ENCODE measurements around the gene TRIM39.
"Not testable (repeated sequence)": the region's sequence is repeated elsewhere in the genome, so short reads cannot be mapped to it uniquely, and the experiment has no call there.

TRIM39 gene

GRCh38 chr6:30326526-30327231, at the start of gene TRIM39:
Gene TRIM39, plus strand, starts transcription at chr6:30326927. Its CDS starts 2,391 bp downstream, at chr6:30329318.
- DNase-seq: peak; percentile 99

- not testable (repeated sequence) for DNase-seq
These were observed 45.7 kb upstream of the TRIM39 start for GRCh38 chr6:30280988-30281387.

- no peak for DNase-seq
These were observed 44.2 kb upstream of the TRIM39 start for GRCh38 chr6:30282522-30282921.

GRCh38 chr6:30283761-30284160, 43.0 kb upstream of the TRIM39 start:
- DNase-seq: no peak

DNA sequence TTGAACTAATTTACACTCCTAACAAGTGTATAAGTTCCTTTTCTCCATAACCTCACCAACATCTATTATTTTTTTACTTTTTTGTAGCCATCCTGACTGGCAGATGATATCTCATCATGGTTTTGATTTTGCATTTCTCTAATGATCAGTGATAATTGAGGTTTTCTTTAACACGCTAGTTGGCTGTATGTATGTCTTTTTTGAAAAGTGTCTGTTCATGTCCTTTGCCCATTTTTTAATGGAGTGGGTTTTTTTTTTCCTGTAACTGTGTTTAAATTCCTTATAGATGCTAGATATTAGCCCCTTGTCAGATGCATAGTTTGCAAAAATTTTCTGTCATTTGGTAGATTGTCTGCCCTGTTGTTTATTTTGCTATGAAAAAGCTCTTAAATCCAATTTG, 39.6 kb upstream of the TRIM39 start:
- no peak for DNase-seq

DNA sequence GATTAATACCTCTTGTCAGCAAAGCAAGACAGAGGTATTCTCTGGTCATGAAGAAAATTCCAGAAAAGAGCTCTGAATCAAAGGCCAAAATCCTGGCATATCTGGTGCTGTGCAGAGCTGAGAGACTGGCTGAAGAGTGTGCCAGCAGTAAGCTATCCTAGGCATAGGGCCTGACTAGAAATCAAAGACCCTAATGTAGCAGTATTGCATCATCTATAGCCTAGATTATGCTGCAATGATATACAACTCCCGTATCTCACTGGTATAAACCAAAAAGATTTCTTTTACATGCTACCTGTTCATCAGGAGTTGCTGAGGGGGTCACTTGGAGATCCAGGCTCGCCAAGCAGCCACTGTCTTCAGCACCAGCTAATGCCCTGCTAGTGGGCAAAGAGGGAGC, 30.9 kb upstream of the TRIM39 start:
- DNase-seq: no peak

DNA sequence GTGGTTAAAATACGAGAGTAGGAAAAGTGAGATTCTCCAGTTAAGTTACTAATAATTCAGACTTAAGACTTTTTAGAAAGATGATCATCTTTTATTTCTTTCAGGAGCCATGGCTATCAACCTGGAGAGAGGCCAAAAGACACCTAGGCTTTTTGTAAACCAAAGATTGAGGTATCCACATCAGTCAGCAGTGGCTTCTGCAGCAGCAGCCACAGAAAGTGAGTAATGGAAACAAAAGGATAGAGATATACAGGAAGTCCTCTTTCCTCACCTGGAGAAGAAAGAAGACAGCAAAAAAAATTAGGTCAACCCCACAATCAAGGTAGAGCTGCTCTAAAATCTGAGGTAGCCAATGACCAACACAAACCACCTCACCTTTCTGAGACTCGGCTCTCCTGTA, 22.7 kb upstream of the TRIM39 start:
- no peak for DNase-seq

DNA sequence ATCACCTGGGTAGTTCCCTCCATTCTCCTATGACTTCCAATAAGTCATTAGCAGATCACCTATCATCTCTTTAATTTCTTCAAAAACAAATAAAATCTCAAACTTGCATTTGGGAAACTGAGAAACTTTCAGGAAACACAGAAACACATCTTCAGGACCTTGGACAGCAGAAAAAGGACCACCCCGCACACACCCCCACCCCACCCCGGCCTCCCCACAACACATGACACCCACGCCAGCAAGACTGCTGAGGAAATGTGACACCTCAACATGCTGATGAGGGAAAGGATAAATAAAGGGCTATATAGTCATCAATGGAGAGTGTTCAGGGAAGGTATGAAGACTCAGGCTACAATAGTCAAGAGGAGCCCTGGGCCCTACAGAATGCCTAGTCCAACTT, 15.6 kb upstream of the TRIM39 start:
- no peak for DNase-seq

DNA sequence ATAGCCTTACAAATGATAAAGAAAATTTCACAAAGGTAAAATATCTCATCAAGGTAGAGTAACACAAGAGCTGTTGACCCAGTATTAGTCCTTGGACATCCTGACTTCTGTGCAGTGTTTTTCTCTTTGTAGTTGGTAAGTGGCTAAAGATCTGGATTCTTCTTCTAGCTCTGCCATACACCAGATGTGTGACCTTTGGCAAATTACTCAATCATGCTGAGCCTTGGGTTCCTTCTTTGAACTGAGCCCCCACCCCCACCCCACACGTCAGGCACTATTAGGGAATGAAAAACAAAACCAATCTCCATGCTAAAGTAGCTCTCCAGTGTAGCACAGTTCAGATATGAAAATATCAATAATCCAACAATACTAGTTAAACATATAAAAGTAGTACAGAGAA, 15.1 kb upstream of the TRIM39 start:
- DNase-seq: no peak

DNA sequence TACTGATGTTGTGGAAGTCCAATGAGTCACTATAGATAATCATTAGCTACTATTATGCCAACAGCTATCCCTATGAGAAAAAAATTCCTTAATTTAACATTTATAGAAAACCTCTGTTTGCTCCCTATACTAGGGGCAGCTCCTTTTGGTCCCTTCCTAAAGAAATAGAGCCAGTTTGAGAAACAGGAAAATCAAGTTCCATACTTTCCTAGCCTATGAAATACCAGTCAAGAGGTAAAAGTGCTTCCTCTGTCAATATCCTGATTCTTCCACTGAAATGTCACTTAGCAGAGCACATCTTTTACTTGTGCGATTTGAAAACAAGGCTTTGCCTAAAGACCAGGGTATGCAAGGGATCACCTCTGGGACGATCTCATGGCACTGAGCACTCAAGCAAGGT, 14.5 kb upstream of the TRIM39 start:
- DNase-seq: no peak

DNA sequence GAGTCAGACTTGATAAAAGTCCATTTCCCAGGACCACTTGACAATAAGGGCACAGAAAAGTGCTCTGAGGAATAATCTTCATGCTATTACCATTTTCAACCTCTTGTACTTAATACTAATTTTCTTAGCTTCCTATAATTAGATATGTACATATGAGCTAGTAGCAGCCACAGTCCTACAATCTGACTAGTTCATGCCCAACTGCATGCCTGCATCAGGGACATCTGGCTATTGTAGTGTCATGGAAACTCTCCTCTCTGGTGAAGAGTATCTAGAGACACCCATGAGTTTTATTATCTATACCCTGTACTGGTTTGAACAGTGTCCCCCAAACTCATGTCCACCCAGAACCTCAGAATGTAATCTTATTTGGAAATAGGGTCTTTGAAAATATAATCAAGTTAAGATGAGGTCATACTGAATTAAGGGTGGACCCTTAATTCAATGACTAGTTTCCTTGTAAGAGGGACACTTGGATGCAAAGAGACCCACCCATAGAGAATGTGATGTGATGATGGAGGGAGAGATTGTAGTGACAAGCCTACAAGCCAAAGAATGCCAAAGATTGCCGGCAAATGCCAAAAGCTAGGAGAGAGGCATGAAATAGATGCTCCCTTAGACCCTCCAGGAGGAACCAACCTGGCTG, 13.9 kb upstream of the TRIM39 start:
- no peak for DNase-seq

- DNase-seq: no peak
These were observed 11.6 kb upstream of the TRIM39 start for GRCh38 chr6:30315156-30315555.

- no peak for DNase-seq
These were observed 8.7 kb upstream of the TRIM39 start for GRCh38 chr6:30317913-30318589.

DNA sequence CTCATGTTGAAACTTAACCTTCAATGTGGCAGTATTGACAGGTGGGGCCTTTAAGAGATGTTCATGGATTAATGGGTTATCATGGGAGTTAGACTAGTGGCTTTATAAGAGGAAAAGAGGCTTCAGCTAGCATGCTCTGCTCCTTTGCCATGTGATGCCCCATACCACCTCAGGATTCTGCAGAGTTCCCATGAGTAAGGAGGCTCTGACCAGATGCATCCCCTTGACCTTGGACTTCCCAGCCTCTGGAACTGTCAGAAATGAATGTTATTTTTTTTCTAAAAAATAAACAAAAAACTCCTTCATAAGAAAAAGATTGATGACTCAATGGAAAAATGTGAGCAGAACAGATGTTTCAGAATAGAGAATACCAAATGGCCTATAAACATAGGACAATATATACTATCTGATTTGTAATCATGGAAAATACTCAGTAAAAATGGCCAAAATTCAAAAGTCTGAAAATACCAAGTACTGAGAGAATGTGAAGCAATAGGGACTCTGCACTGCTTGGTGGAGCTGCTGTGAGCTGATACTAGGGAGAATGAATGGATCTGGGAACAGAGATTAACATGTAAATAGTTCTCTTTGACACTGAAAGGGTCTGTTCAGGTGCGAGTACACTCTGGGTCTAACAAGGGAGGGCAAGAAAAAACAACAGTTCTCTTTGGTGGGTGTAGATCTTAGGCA, 7.4 kb upstream of the TRIM39 start:
- DNase-seq: no peak

DNA sequence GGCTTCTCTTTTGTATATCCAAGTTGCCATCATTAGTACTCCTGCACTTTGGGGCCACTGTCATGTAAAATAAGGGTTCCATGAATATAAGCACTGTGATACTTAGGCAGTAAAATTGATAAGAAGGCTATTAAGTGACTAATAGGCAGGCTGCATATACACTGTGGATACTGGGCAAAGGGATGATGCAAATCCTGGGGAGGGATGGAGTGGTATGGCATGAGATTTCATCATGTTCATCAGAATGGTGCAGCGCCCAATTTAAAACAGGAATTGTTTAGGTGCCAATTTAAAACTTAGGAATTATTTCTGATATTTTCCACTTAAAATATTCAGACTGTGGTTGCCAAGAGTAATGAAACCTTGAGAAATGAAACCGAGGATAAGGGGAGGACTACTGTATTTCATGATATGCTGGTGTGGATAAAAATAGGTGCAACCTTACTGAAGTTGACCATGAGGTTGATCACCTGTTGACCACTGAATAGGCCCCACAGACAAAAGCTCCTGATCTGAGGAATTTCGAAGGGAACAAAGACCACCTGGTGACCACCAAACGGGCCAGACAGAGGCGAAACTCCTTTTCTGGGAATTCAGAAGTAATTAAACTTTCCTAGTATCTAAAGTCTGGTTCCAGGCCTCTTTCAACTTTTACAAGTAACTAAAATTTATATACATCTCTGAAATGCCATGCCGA, 4.9 kb upstream of the TRIM39 start:
- DNase-seq: no peak

DNA sequence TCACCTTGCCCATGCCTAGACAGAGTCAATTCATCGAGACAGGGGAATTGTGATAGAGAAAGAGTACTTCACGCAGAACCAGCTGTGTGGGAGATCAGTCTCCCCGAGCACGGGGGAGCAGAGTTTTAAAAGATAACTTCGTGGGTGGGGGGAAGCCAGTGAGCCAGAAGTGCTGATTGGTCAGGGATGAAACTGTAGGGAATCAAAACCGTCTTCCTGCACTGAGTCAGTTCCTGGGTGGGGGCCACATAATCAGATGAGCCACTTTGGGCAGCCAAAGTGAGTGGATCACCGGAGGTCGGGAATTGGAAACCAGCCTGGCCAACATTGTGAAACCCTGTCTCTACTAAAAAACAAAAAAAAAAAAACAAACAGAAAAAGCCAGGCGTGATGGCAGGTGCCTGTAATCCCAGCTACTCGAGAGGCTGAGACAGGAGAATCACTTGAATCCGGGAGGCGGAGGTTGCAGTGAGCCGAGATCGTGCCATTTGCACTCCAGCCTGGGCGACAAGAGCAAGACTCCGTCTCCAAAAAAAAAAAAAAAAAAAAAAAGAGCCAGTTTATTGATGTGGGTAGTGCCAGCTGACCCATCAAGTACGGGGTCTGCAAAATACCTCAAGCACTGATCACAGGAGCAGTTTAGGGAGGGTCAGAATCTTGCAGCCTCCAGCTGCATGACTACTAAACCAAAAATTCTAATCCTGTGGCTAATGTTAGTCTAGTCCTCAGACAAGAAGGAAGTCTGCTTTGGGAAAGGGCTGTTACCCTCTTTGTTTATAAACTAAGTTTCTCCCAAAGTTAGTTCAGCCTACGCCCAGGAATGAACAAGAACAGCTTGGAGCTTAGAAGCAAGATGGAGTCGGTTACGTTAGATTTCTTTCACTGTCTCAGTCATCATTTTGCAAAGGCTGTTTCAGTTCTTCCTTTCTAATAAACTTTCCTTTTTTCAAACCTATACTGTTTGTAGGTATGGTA, 3.9 kb upstream of the TRIM39 start:
- no peak for DNase-seq

DNA sequence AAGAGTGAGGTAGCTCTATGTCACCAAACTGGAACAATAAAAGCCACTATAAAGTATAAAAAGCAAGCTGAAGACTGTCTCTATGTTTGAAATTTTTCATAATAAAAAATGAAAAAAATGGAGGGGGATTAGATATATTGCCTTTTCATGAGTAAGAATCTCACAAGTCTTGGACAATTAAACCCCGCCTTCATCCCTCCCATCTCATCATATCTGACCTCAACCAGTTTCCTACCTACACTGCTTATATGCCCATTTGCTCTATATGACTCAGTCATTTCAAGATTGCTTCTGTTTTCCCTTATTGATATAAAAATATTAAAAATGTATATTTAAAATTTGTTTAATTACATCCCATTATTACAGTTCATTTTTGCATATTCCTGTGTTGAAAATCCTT, 2.9 kb upstream of the TRIM39 start:
- DNase-seq: no peak

GRCh38 chr6:30325150-30325872, 1.4 kb upstream of the TRIM39 start:
- DNase-seq: peak; percentile 2

- DNase-seq: no peak
These were observed 728 bp upstream of the TRIM39 start for GRCh38 chr6:30325873-30326525.

DNA sequence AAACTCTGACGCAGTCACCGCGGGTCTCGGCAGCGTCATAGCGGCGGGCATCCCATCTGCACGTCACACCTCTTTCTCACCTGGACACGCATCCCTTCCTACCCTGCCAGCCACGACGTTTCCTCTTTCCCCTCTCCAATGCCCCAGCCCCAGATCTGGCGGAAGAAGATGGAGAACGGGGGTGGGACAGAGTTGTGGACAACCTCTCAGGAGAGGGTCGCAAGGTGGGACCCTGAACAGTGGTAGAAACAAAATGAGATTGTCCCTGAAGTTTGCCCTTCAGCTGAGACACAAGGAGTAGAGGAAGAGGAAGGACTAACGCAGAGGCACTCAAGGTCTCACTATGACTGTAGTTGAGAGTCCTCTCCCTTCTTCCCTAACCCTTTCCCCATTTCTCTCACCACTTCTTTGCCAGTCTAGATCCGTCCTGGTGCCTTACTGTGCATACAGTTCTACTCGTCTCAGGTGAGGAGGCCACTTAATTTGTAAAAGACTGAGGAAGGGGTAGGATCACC, 562 bp downstream of the TRIM39 start:
- DNase-seq: no peak
